H1 (cell line): Measurements from ENCODE around the gene ZNF75A. TPM values are rescaled to one million over a fixed set of nuclear protein-coding genes. Genes with fewer than 3 reads are reported as not detected.

Experiments used
- CTCF ChIA-PET: fragments of 300-600 bp; sonication (Branson Sonifier 250); formaldehyde crosslinking; loops from one replicate; lab custom pipeline; 2021; ENCODE audit not compliant: partially characterized antibody; lab: Charles Lee
- POLR2A ChIA-PET: fragments of 300-600 bp; sonication (Branson Sonifier 250); formaldehyde crosslinking; loops from one replicate; lab custom pipeline; 2021; ENCODE audit warnings: inconsistent platforms; ENCODE audit not compliant: partially characterized antibody; lab: Charles Lee
- DNase-seq, 2 experiments: peaks; one replicate each; pipeline versions ENCODE4 v3.0.0 to v3.0.0-alpha.2; 2010 to 2022; ENCODE audit warnings: low spot score in 2 of 2, low read depth in 1 of 2, mixed read lengths in 1 of 2
- FAIRE-seq: peaks from 2 replicates; lab custom pipeline; 2011; peaks lifted over from hg19 to GRCh38; lab: Jason Lieb, UNC
- H2AFZ ChIP-seq: 2 replicates; pipeline ENCODE4 v1.8.1; 2012; ENCODE audit warnings: low read length, inconsistent platforms
- H2AK5ac ChIP-seq: 2 replicates; pipeline ENCODE4 v1.6.1; 2013; ENCODE audit warnings: low read depth, low read length
- H2BK120ac ChIP-seq: replicated peaks from 2 replicates; pipeline ENCODE3; 2013; ENCODE audit warnings: low read depth, low read length, inconsistent platforms
- H2BK12ac ChIP-seq: 2 replicates; pipeline ENCODE4 v1.6.1; 2013; ENCODE audit warnings: low read depth, low read length
- H2BK15ac ChIP-seq: 2 replicates; pipeline ENCODE4 v1.6.1; 2013; ENCODE audit warnings: low read length
- H2BK20ac ChIP-seq: 2 replicates; pipeline ENCODE4 v1.6.1; 2013; ENCODE audit warnings: low read length
- H2BK5ac ChIP-seq: 2 replicates; pipeline ENCODE4 v1.6.1; 2013; ENCODE audit warnings: low read depth, low read length
- H3K14ac ChIP-seq: 2 replicates; pipeline ENCODE4 v1.6.1; 2013; ENCODE audit warnings: inconsistent platforms; ENCODE audit not compliant: insufficient read length
- H3K18ac ChIP-seq: 2 replicates; pipeline ENCODE4 v1.6.1; 2013; ENCODE audit warnings: low read length; ENCODE audit errors: extremely low read depth
- H3K23ac ChIP-seq: 2 replicates; pipeline ENCODE4 v1.6.1; 2013; ENCODE audit warnings: inconsistent platforms; ENCODE audit not compliant: insufficient read length
- H3K23me2 ChIP-seq: 2 replicates; pipeline ENCODE4 v1.6.1; 2013; ENCODE audit warnings: low read depth, low read length
- H3K27ac ChIP-seq: 2 replicates; pipeline ENCODE4 v1.6.1; 2011; ENCODE audit warnings: low read depth, low read length, inconsistent platforms
- H3K27me3 ChIP-seq, 4 experiments: replicated peaks in 1 of 4; 1 replicate in 1 of 4; 2 replicates in 3 of 4; pipeline versions ENCODE4 v1.6.1 to v1.8.1; 2011 to 2013; ENCODE audit warnings: low read length in 3 of 4, mild to moderate bottlenecking in 3 of 4, inconsistent platforms in 2 of 4, mixed read lengths in 2 of 4, moderate library complexity in 1 of 4; ENCODE audit not compliant: control insufficient read depth in 3 of 4, insufficient read depth in 3 of 4; ENCODE audit errors: extremely low read depth in 1 of 4
- H3K36me3 ChIP-seq, 4 experiments: 2 replicates each; pipeline versions ENCODE4 v1.6.1 to v1.8.1; 2011 to 2013; ENCODE audit warnings: mild to moderate bottlenecking in 4 of 4, low read length in 3 of 4, moderate library complexity in 2 of 4, control low read depth in 1 of 4, inconsistent platforms in 1 of 4; ENCODE audit not compliant: insufficient read depth in 4 of 4, control insufficient read depth in 2 of 4
- H3K4ac ChIP-seq: replicated peaks from 2 replicates; pipeline ENCODE3; 2013; ENCODE audit warnings: low read length, low read depth, mixed read lengths, inconsistent platforms; ENCODE audit not compliant: insufficient read length
- H3K4me1 ChIP-seq, 4 experiments: replicated peaks in 1 of 4; 1 replicate in 1 of 4; 2 replicates in 3 of 4; pipeline versions ENCODE4 v1.6.1 to v1.8.1; 2011 to 2013; ENCODE audit warnings: low read length in 3 of 4, inconsistent platforms in 2 of 4, mixed read lengths in 1 of 4; ENCODE audit not compliant: insufficient read depth in 4 of 4, control insufficient read depth in 3 of 4
- H3K4me2 ChIP-seq, 2 experiments: 2 replicates each; pipeline versions ENCODE4 v1.6.1 to v1.8.1; 2011 to 2013; ENCODE audit warnings: low read depth in 2 of 2, low read length in 2 of 2, control low read depth in 1 of 2, inconsistent platforms in 1 of 2, mild to moderate bottlenecking in 1 of 2; ENCODE audit not compliant: insufficient read depth in 1 of 2
- H3K4me3 ChIP-seq, 4 experiments: fragments of 200-600, 300-600 bp in 1 of 4; sonication (generic), shearing (Covaris generic), sonication (Bioruptor Twin) in 1 of 4; 2 replicates each; pipeline versions ENCODE4 v1.5.1 to v1.8.1; 2011 to 2016; ENCODE audit warnings: low read length in 4 of 4, low read depth in 3 of 4, control low read depth in 2 of 4, inconsistent platforms in 2 of 4, mild to moderate bottlenecking in 2 of 4, mixed read lengths in 1 of 4, moderate library complexity in 1 of 4; ENCODE audit not compliant: insufficient read depth in 2 of 4; ENCODE audit errors: extremely low read depth in 1 of 4
- H3K56ac ChIP-seq: replicated peaks from 2 replicates; pipeline ENCODE3; 2013; ENCODE audit warnings: low read depth, mild to moderate bottlenecking, mixed read lengths, low read length, inconsistent platforms; ENCODE audit not compliant: insufficient read length
- H3K79me1 ChIP-seq: 2 replicates; pipeline ENCODE4 v1.6.1; 2013; ENCODE audit warnings: low read depth, low read length, control low read depth
- H3K79me2 ChIP-seq, 2 experiments: 2 replicates each; pipeline versions ENCODE4 v1.6.1 to v1.8.1; 2012 to 2013; ENCODE audit warnings: low read length in 2 of 2, mild to moderate bottlenecking in 2 of 2, inconsistent platforms in 1 of 2; ENCODE audit not compliant: insufficient read depth in 2 of 2, control insufficient read depth in 1 of 2
- H3K9ac ChIP-seq, 4 experiments: replicated peaks in 1 of 4; 1 replicate in 1 of 4; 2 replicates in 3 of 4; pipeline versions ENCODE4 v1.6.1 to v1.8.1; 2011 to 2013; ENCODE audit warnings: low read depth in 3 of 4, low read length in 3 of 4, control low read depth in 2 of 4, mild to moderate bottlenecking in 2 of 4, moderate library complexity in 2 of 4, inconsistent platforms in 1 of 4; ENCODE audit errors: extremely low read depth in 1 of 4
- H3K9me3 ChIP-seq, 2 experiments: 2 replicates each; pipeline versions ENCODE4 v1.6.1 to v1.8.1; 2012 to 2013; ENCODE audit warnings: mild to moderate bottlenecking in 2 of 2, moderate library complexity in 2 of 2, control low read depth in 1 of 2, inconsistent platforms in 1 of 2, low read depth in 1 of 2, low read length in 1 of 2, mixed read lengths in 1 of 2; ENCODE audit not compliant: insufficient read depth in 2 of 2
- H4K20me1 ChIP-seq, 2 experiments: replicated peaks in 1 of 2; 2 replicates each; pipeline versions ENCODE3 to v1.8.1; 2011 to 2013; ENCODE audit warnings: inconsistent platforms in 2 of 2, low read length in 2 of 2, mild to moderate bottlenecking in 1 of 2; ENCODE audit not compliant: insufficient read depth in 2 of 2, control insufficient read depth in 1 of 2
- H4K5ac ChIP-seq: 2 replicates; pipeline ENCODE4 v1.6.1; 2013; ENCODE audit warnings: low read length, low read depth, mixed read lengths, inconsistent platforms; ENCODE audit not compliant: insufficient read length
- H4K8ac ChIP-seq: 2 replicates; pipeline ENCODE4 v1.8.0; 2013; ENCODE audit warnings: mild to moderate bottlenecking, moderate library complexity, low read length, inconsistent platforms; ENCODE audit not compliant: insufficient read depth; ENCODE audit errors: extremely low read depth
- H4K91ac ChIP-seq: replicated peaks from 2 replicates; pipeline ENCODE3; 2013; ENCODE audit warnings: low read length, mixed read lengths, inconsistent platforms; ENCODE audit not compliant: insufficient read length
- CHD1 ChIP-seq: IDR thresholded peaks from 2 replicates; pipeline ENCODE4 v1.6.1; 2012; ENCODE audit warnings: low read depth, low read length, improper control_type of control experiment
- CREB1 ChIP-seq: IDR thresholded peaks from 2 replicates; pipeline ENCODE4 v1.6.1; 2012; ENCODE audit warnings: inconsistent platforms
- EGR1 ChIP-seq: IDR thresholded peaks from 2 replicates; pipeline ENCODE4 v1.6.1; 2011; ENCODE audit warnings: low read depth, low read length, borderline replicate concordance
- GABPA ChIP-seq: IDR thresholded peaks from 2 replicates; pipeline ENCODE4 v1.6.1; 2011; ENCODE audit warnings: mild to moderate bottlenecking, low read length, moderate library complexity, borderline replicate concordance; ENCODE audit not compliant: insufficient read depth
- GTF2F1 ChIP-seq: IDR thresholded peaks from 2 replicates; pipeline ENCODE4 v1.6.1; 2012; ENCODE audit warnings: low read depth, low read length, improper control_type of control experiment, borderline replicate concordance
- JUN ChIP-seq: IDR thresholded peaks from 2 replicates; pipeline ENCODE4 v1.6.1; 2011; ENCODE audit warnings: low read depth, mild to moderate bottlenecking, improper control_type of control experiment, low read length
- JUND ChIP-seq: IDR thresholded peaks from 2 replicates; pipeline ENCODE4 v1.6.1; 2011; ENCODE audit warnings: mild to moderate bottlenecking, improper control_type of control experiment, low read length
- MAX ChIP-seq: IDR thresholded peaks from 2 replicates; pipeline ENCODE4 v1.6.1; 2012; ENCODE audit warnings: inconsistent platforms
- POU5F1 ChIP-seq: IDR thresholded peaks from 2 replicates; pipeline ENCODE4 v1.6.1; 2011; ENCODE audit warnings: low read depth, mild to moderate bottlenecking, low read length, moderate library complexity
- RAD21 ChIP-seq, 2 experiments: IDR thresholded peaks in 1 of 2; conservative IDR thresholded peaks in 1 of 2; 2 replicates each; pipeline ENCODE4 v1.6.1; 2011; ENCODE audit warnings: low read depth in 2 of 2, low read length in 2 of 2, improper control_type of control experiment in 1 of 2, inconsistent platforms in 1 of 2, mild to moderate bottlenecking in 1 of 2, moderate library complexity in 1 of 2
- SIX5 ChIP-seq: IDR thresholded peaks from 2 replicates; pipeline ENCODE4 v1.6.1; 2011; ENCODE audit warnings: mild to moderate bottlenecking, low read depth, low read length
- TAF1 ChIP-seq: IDR thresholded peaks from 2 replicates; pipeline ENCODE4 v1.6.1; 2011; ENCODE audit warnings: mild to moderate bottlenecking, low read depth, low read length
- ZNF274 ChIP-seq: IDR thresholded peaks from 2 replicates; pipeline ENCODE4 v1.7.0; 2012; ENCODE audit warnings: low read length, borderline replicate concordance; ENCODE audit errors: extremely low read depth
- WGBS, 2 experiments: shearing (Covaris generic) in 1 of 2; methylation state at CpG; one replicate each; pipeline versions ENCODE4 v1.1.6 to v1.1.7; 2013 to 2015; ENCODE audit warnings: low lambda C conversion rate in 2 of 2, mixed read lengths in 2 of 2, inconsistent platforms in 1 of 2, low coverage in 1 of 2, missing lambda C conversion rate in 1 of 2; ENCODE audit not compliant: insufficient replicate concordance in 2 of 2, insufficient coverage in 1 of 2, insufficient read length in 1 of 2; ENCODE audit errors: extremely low coverage in 1 of 2, missing lambda C conversion rate in 1 of 2; 5-methylcytosine and 5-hydroxymethylcytosine counted together
- polyA plus RNA-seq, 7 experiments: library from polyadenylated mRNA; depleted of rRNA in 3 of 7; stranded (reverse) in 5 of 7; unstranded in 2 of 7; fragments of >200 nt in 5 of 7; fragments of 200-250 nt in 2 of 7; gene quantifications; 1 replicate in 5 of 7; 2 replicates in 1 of 7; 4 replicates in 1 of 7; pipeline versions ENCODE4 v1.2.1 to v1.2.3, GENCODE V29; 2011 to 2013; ENCODE audit warnings: missing spikeins in 2 of 7, mixed read lengths in 2 of 7
- total RNA-seq: library from RNA; stranded (reverse); fragmentation: NEBNext Ultra II Directional; extraction: Animal tissue kit (Norgen Biotek cat#: 25700); gene quantifications from 2 replicates; pipeline ENCODE4 v1.2.1, GENCODE V29; 2021
- TF ChIP-seq, protein P1 (sequence below): IDR thresholded peaks from 2 replicates; pipeline ENCODE4 v1.6.1; 2012; ENCODE audit warnings: inconsistent platforms

Gene ZNF75A
- total and polyA plus RNA-seq, 2 of the 8 experiments (the other 6 are each of a cell fraction or from before 2014, with no cell fraction given) = 9.3 to 30.0 TPM

GRCh38 chr16:3268294-3268693, 37.0 kb upstream of the ZNF75A start:
- WGBS, 2 experiments = 100% methylated on average over 1 of the region's 1 CpG; no CpG with 5 or more reads in 1 of the 2 experiments
- CTCF ChIA-PET = interaction anchor here (1.1 to 2.6 kb wide), 11 partner anchors 8 to 222 kb away, joined by 3 to 24 read pairs (median 5); partner anchors contain the start of genes MEFV and OR2C1
- POLR2A ChIA-PET = interaction anchor here (1.4 to 1.8 kb wide), 2 partner anchors 8 to 12 kb away, joined by 4 to 6 read pairs; no protein-coding TSS in a partner anchor
- TF ChIP-seq CREB1 = no peak
- TF ChIP-seq JUN = no peak
- TF ChIP-seq GTF2F1 = no peak
- no peak for TF ChIP-seq GABPA
- no peak for TF ChIP-seq RAD21 (IDR thresholded peaks at IDR 0.05 in 1 of 2, conservative IDR thresholded peaks at IDR 0.05 in 1 of 2; ENCODE audit: low read depth in 2 of 2, low read length in 2 of 2)
- TF ChIP-seq MAX = no peak
- TF ChIP-seq POU5F1 = no peak
- TF ChIP-seq, protein P1, sequence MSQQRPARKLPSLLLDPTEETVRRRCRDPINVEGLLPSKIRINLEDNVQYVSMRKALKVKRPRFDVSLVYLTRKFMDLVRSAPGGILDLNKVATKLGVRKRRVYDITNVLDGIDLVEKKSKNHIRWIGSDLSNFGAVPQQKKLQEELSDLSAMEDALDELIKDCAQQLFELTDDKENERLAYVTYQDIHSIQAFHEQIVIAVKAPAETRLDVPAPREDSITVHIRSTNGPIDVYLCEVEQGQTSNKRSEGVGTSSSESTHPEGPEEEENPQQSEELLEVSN = no peak
- TF ChIP-seq TAF1 = no peak
- no peak for TF ChIP-seq CHD1
- TF ChIP-seq SIX5 = no peak
- TF ChIP-seq EGR1 = no peak
- no peak for TF ChIP-seq JUND
- no peak for TF ChIP-seq ZNF274

More at GRCh38 chr16:3268294-3268693, 37.0 kb upstream of the ZNF75A start:
- Histone ChIP-seq H2AK5ac (no peak overlapping the region), H3K4ac (no peak overlapping the region), H4K91ac (no peak overlapping the region), H3K56ac (no peak overlapping the region), H2AFZ (no peak overlapping the region), H3K4me3 (no peak overlapping the region), H3K23ac (no peak overlapping the region), H3K23me2 (no peaks in the 10 kb centered on the region; the same call in 1 of the 2 replicates), H3K9ac (no peak overlapping the region), H2BK20ac (no peak overlapping the region), H3K4me1 (no peaks in the 10 kb centered on the region), H3K4me2 (no peak overlapping the region), H4K8ac (no peak overlapping the region), H4K20me1 (no peaks in the 10 kb centered on the region), H3K18ac (no peak overlapping the region), H3K9me3 (peaks cover 0 to 5% of the 10 kb centered on the region in 2 experiments; a peak in 2 of 4 replicates), H3K79me2 (no peaks in the 10 kb centered on the region), H3K27me3 (no peaks in the 10 kb centered on the region), H2BK120ac (no peak overlapping the region), H3K79me1 (no peaks in the 10 kb centered on the region), H3K14ac (no peak overlapping the region), H2BK15ac (no peak overlapping the region), H3K27ac (no peak overlapping the region), H4K5ac (no peak overlapping the region), H3K36me3 (no peaks in the 10 kb centered on the region), H2BK12ac (no peak overlapping the region), H2BK5ac (no peak overlapping the region)
- FAIRE-seq = no peak
- DNase-seq = no peak
